Amniotic stem cell (primary cell): ENCODE results near the gene SYNGR4.

ENCODE experiments used
- DNase-seq: peaks from one replicate; lab custom pipeline; 2025; lab: John Stamatoyannopoulos, UW

The SYNGR4 gene

GRCh38 chr19:48341515-48342413, 22.4 kb upstream of the SYNGR4 start:
- DNase-seq, result no peak

DNA sequence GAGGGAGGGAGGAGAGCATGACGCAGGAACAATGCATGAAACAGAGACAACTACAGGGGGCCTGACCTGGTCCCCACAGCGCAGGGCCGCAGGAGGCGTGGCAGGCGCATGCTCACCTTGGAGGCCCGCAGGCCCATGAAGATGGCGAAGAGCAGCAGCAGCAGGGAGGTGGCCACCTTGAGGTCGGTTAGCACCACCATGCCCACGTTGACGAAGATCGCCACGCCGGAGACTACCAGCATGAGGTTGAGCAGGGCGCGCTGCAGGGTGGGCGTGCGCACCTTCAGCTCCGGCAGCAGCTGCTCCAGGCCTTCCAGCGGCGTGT, 21.8 kb upstream of the SYNGR4 start:
- DNase-seq, result no peak

DNA sequence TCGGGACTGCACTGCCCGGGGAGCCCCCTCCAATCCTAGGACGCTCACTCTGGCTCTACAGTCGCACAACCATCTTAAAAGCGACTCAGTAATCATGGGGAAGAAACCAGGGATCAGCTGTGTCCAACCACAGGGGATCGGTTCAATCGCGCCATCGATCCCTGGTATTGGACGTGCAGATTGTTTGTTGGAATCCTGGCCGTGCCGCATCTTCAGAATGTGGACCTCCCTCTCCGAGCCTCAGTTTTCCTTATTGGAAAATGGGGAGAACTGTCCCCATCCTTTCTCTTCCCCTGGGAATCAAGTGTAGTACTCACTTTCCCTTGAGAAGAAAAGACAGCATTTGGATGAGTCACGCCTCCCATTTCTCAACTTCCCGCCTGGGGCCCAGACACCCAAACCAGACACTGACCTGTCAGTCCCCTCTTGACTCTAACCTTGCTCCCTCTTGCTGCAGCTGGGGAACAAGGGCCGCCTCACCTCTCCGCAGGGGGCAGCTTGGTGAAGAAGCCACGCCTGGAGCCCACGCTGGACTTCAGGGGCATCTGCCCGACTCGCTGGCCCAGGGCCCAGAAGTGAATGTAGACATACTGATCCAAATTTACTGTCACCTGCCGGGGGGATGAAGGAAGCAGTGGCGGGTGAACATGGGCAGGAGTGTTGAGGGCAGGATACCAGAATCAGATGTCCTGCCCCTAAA, 21.2 kb upstream of the SYNGR4 start:
- DNase-seq, result no peak

DNA sequence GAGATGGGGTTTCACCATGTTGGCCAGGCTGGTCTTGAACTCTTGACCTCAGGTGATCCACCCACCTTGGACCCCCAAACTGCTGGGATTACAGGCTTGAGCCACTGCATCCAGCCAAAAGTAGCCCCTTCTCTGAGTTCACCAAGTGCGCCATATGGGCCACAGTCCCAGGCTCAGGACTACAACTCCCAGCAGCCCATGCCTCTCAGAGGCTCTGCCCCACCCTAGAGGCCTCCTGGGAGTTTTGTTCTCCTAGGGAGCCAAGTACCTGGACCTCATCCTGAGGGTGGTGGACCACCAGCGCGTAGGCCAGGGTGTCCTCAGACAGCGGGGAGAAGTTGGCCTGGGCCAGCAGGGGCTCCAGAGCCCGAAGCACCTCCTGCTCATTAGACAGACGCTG, 19.3 kb upstream of the SYNGR4 start:
- no peak for DNase-seq

GRCh38 chr19:48346191-48346590, 18.0 kb upstream of the SYNGR4 start:
- DNase-seq, result no peak

- no peak for DNase-seq
Measured at GRCh38 chr19:48348045-48348444, 16.1 kb upstream of the SYNGR4 start.

DNA sequence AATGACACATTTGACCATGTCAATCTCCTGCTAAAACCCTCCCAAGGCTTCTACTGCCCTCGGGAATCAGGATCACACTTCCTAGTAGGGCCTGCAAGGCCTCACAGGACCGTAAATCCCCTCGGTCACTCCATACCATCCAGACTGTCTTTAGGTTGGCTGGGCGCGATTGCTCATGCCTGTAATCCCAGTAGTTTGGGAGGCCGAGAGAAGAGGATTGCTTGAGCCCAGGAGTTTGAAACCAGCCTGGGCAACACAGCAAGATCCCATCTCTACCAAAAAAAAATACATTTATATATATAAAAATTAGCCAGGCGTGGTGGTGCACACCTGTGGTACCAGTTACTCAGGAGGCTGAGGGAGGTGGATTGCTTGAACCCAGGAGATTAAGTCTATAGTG, 15.4 kb upstream of the SYNGR4 start:
- DNase-seq, result no peak

DNA sequence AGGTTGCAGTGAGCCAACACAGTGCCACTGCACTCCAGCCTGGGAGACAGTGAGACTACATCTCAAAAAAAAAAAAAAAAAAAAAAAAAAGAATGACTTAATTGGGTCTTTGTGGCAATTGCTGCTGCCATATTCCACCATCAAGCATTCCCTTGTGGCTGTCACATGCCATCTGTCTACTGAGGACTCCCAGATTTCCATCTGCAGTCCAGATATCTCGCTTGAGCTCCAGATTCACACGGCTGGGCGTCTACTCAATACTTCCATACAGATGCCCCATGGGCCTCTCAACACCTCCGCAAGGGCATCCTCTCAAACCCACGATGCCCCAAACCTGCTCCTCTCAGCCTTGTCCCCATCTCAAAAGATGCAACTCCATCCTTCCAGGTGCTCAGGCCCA, 13.3 kb upstream of the SYNGR4 start:
- no peak for DNase-seq

- peak; percentile 8 for DNase-seq
Measured at GRCh38 chr19:48351341-48351752, 12.8 kb upstream of the SYNGR4 start.

- DNase-seq, result no peak
Measured at GRCh38 chr19:48353677-48354076, 10.5 kb upstream of the SYNGR4 start.

DNA sequence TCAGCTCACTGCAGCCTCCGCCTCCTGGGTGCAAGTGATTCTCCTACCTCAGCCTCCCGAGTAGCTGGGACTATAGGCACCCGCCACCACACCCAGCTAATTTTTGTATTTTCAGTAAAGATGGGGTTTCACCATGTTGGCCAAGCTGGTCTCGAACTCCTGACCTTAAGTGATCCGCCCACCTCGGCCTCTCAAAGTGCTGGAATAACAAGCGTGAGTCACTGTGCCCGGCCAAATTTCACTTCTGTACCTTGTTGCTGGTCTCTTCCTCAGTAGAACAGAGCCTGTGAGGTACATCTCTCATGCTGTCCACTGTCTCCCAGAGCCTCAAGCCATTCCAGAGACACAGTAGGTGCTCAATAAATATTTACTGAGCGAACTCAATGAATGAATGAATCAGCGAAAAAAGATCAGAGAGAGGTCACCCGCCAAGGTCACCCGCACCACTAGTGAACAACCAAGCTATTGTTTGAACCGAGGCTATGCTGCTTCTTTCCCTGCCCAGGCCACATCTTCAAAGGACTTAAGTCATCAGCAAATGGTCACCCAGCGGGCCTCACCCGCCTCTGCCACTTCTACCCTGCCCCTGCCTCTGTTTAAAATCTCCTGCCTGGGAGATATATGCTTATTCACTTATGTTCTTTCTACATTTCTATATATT, 9.7 kb upstream of the SYNGR4 start:
- DNase-seq, result no peak

- no peak for DNase-seq
Measured at GRCh38 chr19:48355365-48355954, 8.7 kb upstream of the SYNGR4 start.

- DNase-seq, result no peak
Measured at GRCh38 chr19:48359123-48359522, 5.0 kb upstream of the SYNGR4 start.

- no peak for DNase-seq
Measured at GRCh38 chr19:48361912-48362311, 2.3 kb upstream of the SYNGR4 start.

GRCh38 chr19:48362716-48363499, 1.3 kb upstream of the SYNGR4 start:
- DNase-seq, result peak; percentile 87

DNA sequence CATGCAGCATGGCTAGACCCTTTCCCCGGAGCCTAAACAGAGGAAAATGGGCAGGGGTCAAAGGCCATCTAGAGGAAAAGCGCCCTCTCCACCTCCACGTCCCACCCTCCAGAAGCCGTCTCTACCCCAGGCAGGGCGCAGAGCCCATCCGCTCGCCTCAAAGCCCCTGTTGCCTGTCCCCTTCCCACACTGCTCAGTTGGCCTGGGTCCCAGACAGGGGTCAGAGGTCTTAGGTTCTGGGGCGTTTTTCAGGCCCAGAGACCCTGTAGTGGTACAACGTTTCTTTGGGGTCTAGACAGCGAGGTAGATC, 712 bp upstream of the SYNGR4 start:
- no peak for DNase-seq

GRCh38 chr19:48364598-48365348, 606 bp downstream of the SYNGR4 start:
- no peak for DNase-seq

DNA sequence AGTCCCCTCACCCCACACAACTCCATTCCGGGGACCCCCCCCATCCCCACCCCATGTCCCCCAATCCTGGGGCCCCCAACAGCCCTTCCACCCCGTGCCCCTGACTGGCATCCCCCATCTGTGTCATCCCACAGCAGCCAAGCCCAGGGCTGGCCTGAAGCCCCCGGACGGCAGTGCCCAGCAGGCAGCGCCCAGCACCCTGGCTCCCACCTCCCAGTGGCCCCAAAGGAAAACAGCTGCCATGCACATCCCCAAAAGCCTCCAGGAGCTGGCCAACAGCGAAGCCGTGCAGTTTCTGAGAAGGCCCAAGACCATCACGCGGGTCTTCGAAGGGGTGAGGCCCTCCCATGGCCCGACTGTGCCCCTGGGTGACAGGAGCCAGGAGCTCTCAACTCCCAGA, 1.4 kb downstream of the SYNGR4 start:
- DNase-seq, result no peak

- DNase-seq, result no peak
Measured at GRCh38 chr19:48367855-48368254, 3.7 kb downstream of the SYNGR4 start.

GRCh38 chr19:48368936-48369335, 4.8 kb downstream of the SYNGR4 start:
- DNase-seq, result no peak

DNA sequence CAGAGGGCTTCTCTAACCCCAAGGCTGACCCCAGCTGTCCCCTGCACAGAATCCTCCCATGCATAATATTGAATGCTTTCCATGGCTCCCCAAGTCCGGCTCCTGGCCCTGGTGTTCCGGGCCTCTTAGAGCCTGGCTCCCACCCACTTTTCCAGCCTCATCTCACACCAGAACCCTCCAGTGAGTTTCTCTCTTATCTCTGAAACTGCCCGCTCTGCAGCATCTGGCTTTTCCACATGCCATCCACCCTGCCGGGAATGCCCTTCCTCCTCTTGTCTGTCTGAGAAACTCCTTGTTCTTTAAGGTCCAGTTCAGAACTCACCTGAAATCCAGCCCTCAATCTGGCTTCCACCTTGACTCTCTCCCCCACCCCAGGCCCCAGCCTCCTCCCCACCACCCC, 6.8 kb downstream of the SYNGR4 start:
- DNase-seq, result no peak
